ENCODE measurements around the gene TMEM81. TPM values are rescaled to one million over a fixed set of nuclear protein-coding genes. Genes with fewer than 3 reads are reported as not detected.

TMEM81 gene
- total and polyA plus RNA-seq, 2 donors (not counting 1 experiment from before 2014, with no cell fraction given) = 1.8 to 1.9 TPM

- Histone ChIP-seq H3K36me3 (ENCODE audit: control insufficient read depth, insufficient read depth, low read length) (no peaks in the 10 kb centered on the region), H3K79me2 (ENCODE audit: control insufficient read depth, insufficient read depth, low read length) (no peaks in the 10 kb centered on the region), H2AFZ (ENCODE audit: low read length) (no peak overlapping the region), H3K4me1 (ENCODE audit: control insufficient read depth, extremely low read depth, insufficient read depth, low read length) (no peaks in the 10 kb centered on the region), H3K9ac (ENCODE audit: insufficient read depth, low read length) (no peak overlapping the region), H3K9me3 (ENCODE audit: control insufficient read depth, insufficient read depth, low read depth, low read length) (no peaks in the 10 kb centered on the region), H3K27ac (ENCODE audit: insufficient read depth, low read length) (no peak overlapping the region), H3K27me3 (ENCODE audit: control insufficient read depth, insufficient read depth, low read length) (peaks cover 10% of the 10 kb centered on the region), H4K20me1 (ENCODE audit: control insufficient read depth, extremely low read depth, insufficient read depth, low read length) (no peaks in the 10 kb centered on the region), H3K4me2 (ENCODE audit: extremely low read depth, insufficient read depth, low read length) (no peak overlapping the region), H3K4me3 (replicated peaks in 1 of 4; ENCODE audit: control extremely low read depth in 1 of 4, insufficient read depth in 1 of 4, low read depth in 3 of 4, low read length in 4 of 4) (no peak overlapping the region)
- no peak for TF ChIP-seq CTCF (conservative IDR thresholded peaks at IDR 0.05 in 1 of 2, IDR thresholded peaks at IDR 0.05 in 1 of 2; ENCODE audit: low read depth in 1 of 2, low read length in 2 of 2)
- no peak for TF ChIP-seq EZH2 (IDR thresholded peaks at IDR 0.05; ENCODE audit: low read length, missing control alignments)
- DNase-seq (ENCODE audit: low read depth in 2 of 2) = no peak
These were observed 25.4 kb downstream of the TMEM81 start for GRCh38 chr1:205058853-205059252.

- H3K4me1 ChIP-seq (ENCODE audit: control insufficient read depth, extremely low read depth, insufficient read depth, low read length) = no peaks in the 10 kb centered on the region
- H3K9ac ChIP-seq (ENCODE audit: insufficient read depth, low read length) = no peak overlapping the region
- H3K4me3 ChIP-seq (replicated peaks in 1 of 4; ENCODE audit: control extremely low read depth in 1 of 4, insufficient read depth in 1 of 4, low read depth in 3 of 4, low read length in 4 of 4) = no peak overlapping the region
- H4K20me1 ChIP-seq (ENCODE audit: control insufficient read depth, extremely low read depth, insufficient read depth, low read length) = no peaks in the 10 kb centered on the region
- H3K79me2 ChIP-seq (ENCODE audit: control insufficient read depth, insufficient read depth, low read length) = no peaks in the 10 kb centered on the region
- TF ChIP-seq CTCF (conservative IDR thresholded peaks at IDR 0.05 in 1 of 2, IDR thresholded peaks at IDR 0.05 in 1 of 2; ENCODE audit: low read depth in 1 of 2, low read length in 2 of 2) (no peak), EZH2 (IDR thresholded peaks at IDR 0.05; ENCODE audit: low read length, missing control alignments) (no peak)
- no peak overlapping the region for H3K27ac ChIP-seq (ENCODE audit: insufficient read depth, low read length)
- H3K27me3 ChIP-seq (ENCODE audit: control insufficient read depth, insufficient read depth, low read length) = peaks cover 11% of the 10 kb centered on the region
- H3K36me3 ChIP-seq (ENCODE audit: control insufficient read depth, insufficient read depth, low read length) = no peaks in the 10 kb centered on the region
- H2AFZ ChIP-seq (ENCODE audit: low read length) = no peak overlapping the region
- no peak overlapping the region for H3K4me2 ChIP-seq (ENCODE audit: extremely low read depth, insufficient read depth, low read length)
- no peaks in the 10 kb centered on the region for H3K9me3 ChIP-seq (ENCODE audit: control insufficient read depth, insufficient read depth, low read depth, low read length)
- DNase-seq (ENCODE audit: low read depth in 2 of 2) = no peak
These were observed 26.3 kb downstream of the TMEM81 start for GRCh38 chr1:205057808-205058575.

GRCh38 chr1:205056956-205057568 is 27.2 kb downstream of the TMEM81 start:
- no peak for TF ChIP-seq EZH2 (IDR thresholded peaks at IDR 0.05; ENCODE audit: low read length, missing control alignments)
- TF ChIP-seq CTCF (conservative IDR thresholded peaks at IDR 0.05 in 1 of 2, IDR thresholded peaks at IDR 0.05 in 1 of 2; ENCODE audit: low read depth in 1 of 2, low read length in 2 of 2) = no peak
- H3K9me3 ChIP-seq (ENCODE audit: control insufficient read depth, insufficient read depth, low read depth, low read length) = no peaks in the 10 kb centered on the region
- H3K79me2 ChIP-seq (ENCODE audit: control insufficient read depth, insufficient read depth, low read length) = no peaks in the 10 kb centered on the region
- peaks cover 14% of the 10 kb centered on the region for H3K27me3 ChIP-seq (ENCODE audit: control insufficient read depth, insufficient read depth, low read length)
- no peak for DNase-seq (ENCODE audit: low read depth in 2 of 2)
- no peak overlapping the region for H3K27ac ChIP-seq (ENCODE audit: insufficient read depth, low read length)
- no peaks in the 10 kb centered on the region for H3K36me3 ChIP-seq (ENCODE audit: control insufficient read depth, insufficient read depth, low read length)
- no peaks in the 10 kb centered on the region for H3K4me1 ChIP-seq (ENCODE audit: control insufficient read depth, extremely low read depth, insufficient read depth, low read length)
- no peak overlapping the region for H2AFZ ChIP-seq (ENCODE audit: low read length)
- H3K4me3 ChIP-seq (replicated peaks in 1 of 4; ENCODE audit: control extremely low read depth in 1 of 4, insufficient read depth in 1 of 4, low read depth in 3 of 4, low read length in 4 of 4) = no peak overlapping the region
- H3K4me2 ChIP-seq (ENCODE audit: extremely low read depth, insufficient read depth, low read length) = no peak overlapping the region
- H4K20me1 ChIP-seq (ENCODE audit: control insufficient read depth, extremely low read depth, insufficient read depth, low read length) = no peaks in the 10 kb centered on the region
- no peak overlapping the region for H3K9ac ChIP-seq (ENCODE audit: insufficient read depth, low read length)

All from fibroblast of lung (primary cell).